Stomach (tissue), 4 donors: ENCODE measurements around the gene DIRAS1.

Experiments used
- EP300 ChIP-seq: sonication (generic); formaldehyde crosslinking; IDR thresholded peaks from one replicate; pipeline ENCODE4 v1.6.1; 2017; ENCODE audit warnings: antibody characterized with exemption
- POLR2AphosphoS5 ChIP-seq, 3 donors: sonication (generic); formaldehyde crosslinking; IDR thresholded peaks; one replicate each; pipeline ENCODE4 v1.6.1; 2016; ENCODE audit warnings: antibody characterized with exemption in 3 of 3
- TF ChIP-seq, protein P1 (sequence below), 7 experiments: fragments of 450-650 bp in 4 of 7; fragments of 200-600 bp in 3 of 7; sonication (generic) in 3 of 7; IDR thresholded peaks; one replicate each; pipeline ENCODE4 v1.5.1; 2016 to 2019; ENCODE audit warnings: antibody characterized with exemption in 7 of 7, control low read depth in 2 of 7, mild to moderate bottlenecking in 1 of 7

DNA sequence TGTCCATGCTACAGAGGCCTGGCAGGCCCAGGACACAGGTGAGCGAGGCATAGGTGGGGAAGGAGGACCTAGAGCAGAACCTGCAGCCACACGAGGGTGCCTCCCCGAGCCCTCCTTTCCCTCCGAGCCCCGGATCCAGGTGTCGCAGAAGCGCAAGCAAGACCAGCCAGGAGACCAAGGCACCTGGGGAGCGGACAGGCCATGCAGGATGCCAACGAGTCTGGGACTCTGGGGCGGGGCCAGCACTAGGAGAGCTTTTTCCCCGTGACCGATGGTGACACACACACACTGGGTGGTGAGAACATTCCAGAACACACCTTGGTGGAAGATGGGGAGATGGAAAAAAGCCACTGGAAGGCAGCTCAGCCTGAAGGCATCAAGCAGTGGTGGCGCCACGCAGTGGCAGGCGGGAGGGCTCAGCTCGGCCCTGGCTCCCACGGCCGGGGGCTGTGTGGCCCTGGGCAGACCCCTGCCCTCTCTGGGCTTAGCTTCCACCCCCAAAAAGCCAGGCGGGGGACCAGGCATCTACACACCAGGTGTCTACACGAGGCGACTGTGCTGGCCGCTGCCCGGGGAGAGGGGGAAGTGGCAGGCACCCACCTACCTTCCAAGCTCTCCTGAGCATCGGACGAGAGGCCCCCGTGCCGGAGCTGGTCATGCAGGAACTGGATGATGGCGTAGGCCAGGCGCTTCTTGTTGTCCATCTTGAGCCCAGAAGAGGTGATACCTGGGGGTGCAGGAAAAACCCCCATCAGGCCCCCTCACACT lies 47.4 kb upstream of the DIRAS1 start:
- TF ChIP-seq, protein P1, sequence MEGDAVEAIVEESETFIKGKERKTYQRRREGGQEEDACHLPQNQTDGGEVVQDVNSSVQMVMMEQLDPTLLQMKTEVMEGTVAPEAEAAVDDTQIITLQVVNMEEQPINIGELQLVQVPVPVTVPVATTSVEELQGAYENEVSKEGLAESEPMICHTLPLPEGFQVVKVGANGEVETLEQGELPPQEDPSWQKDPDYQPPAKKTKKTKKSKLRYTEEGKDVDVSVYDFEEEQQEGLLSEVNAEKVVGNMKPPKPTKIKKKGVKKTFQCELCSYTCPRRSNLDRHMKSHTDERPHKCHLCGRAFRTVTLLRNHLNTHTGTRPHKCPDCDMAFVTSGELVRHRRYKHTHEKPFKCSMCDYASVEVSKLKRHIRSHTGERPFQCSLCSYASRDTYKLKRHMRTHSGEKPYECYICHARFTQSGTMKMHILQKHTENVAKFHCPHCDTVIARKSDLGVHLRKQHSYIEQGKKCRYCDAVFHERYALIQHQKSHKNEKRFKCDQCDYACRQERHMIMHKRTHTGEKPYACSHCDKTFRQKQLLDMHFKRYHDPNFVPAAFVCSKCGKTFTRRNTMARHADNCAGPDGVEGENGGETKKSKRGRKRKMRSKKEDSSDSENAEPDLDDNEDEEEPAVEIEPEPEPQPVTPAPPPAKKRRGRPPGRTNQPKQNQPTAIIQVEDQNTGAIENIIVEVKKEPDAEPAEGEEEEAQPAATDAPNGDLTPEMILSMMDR (IDR thresholded peaks at IDR 0.05): no peak
- TF ChIP-seq EP300 (no peak), POLR2AphosphoS5 (IDR thresholded peaks at IDR 0.05) (no peak)
